ENCODE data around the gene SOCS1. TPM values are rescaled to one million over a fixed set of nuclear protein-coding genes. Genes with fewer than 3 reads are reported as not detected.
A peak's percentile ranks its signal among the peaks of the same experiment; 100 is the strongest.

Gene SOCS1
- total and polyA plus RNA-seq, 8 donors: 11.8 to 27.4 (median 21.1) TPM

DNA sequence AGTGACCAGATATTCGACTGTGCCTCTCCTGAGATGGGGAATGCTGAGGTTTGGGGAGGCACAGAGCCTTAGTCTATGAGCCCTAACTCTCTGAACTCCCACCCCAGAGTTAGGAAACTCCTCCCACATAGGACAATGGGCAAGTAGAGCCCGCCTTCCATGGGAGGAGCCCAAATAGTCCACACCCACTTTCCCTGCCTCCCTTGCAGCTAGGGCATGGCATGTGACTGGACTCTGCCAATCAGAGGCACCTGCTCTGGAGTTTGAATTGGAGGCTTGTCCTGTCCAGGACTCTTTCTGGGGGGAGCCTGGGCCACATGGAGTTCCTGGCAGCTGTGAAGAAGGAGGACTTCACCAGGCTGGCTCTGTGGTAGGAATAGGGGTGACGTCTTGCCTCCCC, 48.4 kb downstream of the SOCS1 start:
- DNase-seq (no peak), ATAC-seq (no peak)
- peaks cover 0 to 6% of the 10 kb centered on the region in 2 donors for H3K9me3 ChIP-seq
- H3K36me3 ChIP-seq: no peaks in the 10 kb centered on the region
- peaks cover 0 to 69% of the 10 kb centered on the region in 2 donors for H3K4me1 ChIP-seq
- H3K4me3 ChIP-seq: no peak overlapping the region
- intact Hi-C loops (cut with DNase I): no loop called here
- no peak overlapping the region for H3K27ac ChIP-seq
- TF ChIP-seq CTCF (IDR thresholded peaks at IDR 0.05): no peak
- peaks cover 0 to 21% of the 10 kb centered on the region in 2 donors for H3K27me3 ChIP-seq

GRCh38 chr16:11205754-11206581, 50.0 kb downstream of the SOCS1 start:
- intact Hi-C loops (cut with DNase I): no loop called here
- no peak overlapping the region for H3K4me3 ChIP-seq
- TF ChIP-seq CTCF (IDR thresholded peaks at IDR 0.05): no peak
- no peaks in the 10 kb centered on the region for H3K36me3 ChIP-seq
- peaks cover 0 to 4% of the 10 kb centered on the region in 2 donors for H3K27me3 ChIP-seq
- H3K9me3 ChIP-seq: peaks cover 0 to 6% of the 10 kb centered on the region in 2 donors
- H3K4me1 ChIP-seq: peaks cover 0 to 76% of the 10 kb centered on the region in 2 donors
- ATAC-seq: peak; percentile 54
- H3K27ac ChIP-seq: peak overlapping the region in 1 of 2 donors; percentile 67
- DNase-seq: peak in 1 of 4 donors; percentile 87

GRCh38 chr16:11205065-11205699, 50.8 kb downstream of the SOCS1 start:
- Histone ChIP-seq H3K9me3 (peaks cover 0 to 6% of the 10 kb centered on the region in 2 donors), H3K27me3 (no peaks in the 10 kb centered on the region), H3K4me1 (peaks cover 0 to 75% of the 10 kb centered on the region in 2 donors), H3K36me3 (no peaks in the 10 kb centered on the region), H3K27ac (peak overlapping the region in 1 of 2 donors; percentile 67), H3K4me3 (no peak overlapping the region)
- TF ChIP-seq CTCF (IDR thresholded peaks at IDR 0.05): no peak
- DNase-seq: no peak
- no peak for ATAC-seq
- intact Hi-C loops (cut with DNase I): no loop called here

GRCh38 chr16:11204513-11205047, 51.4 kb downstream of the SOCS1 start:
- intact Hi-C loops (cut with DNase I): no loop called here
- no peak for DNase-seq
- Histone ChIP-seq H3K27me3 (no peaks in the 10 kb centered on the region), H3K9me3 (peaks cover 0 to 6% of the 10 kb centered on the region in 2 donors), H3K4me3 (no peak overlapping the region), H3K27ac (no peak overlapping the region), H3K4me1 (peaks cover 0 to 69% of the 10 kb centered on the region in 2 donors), H3K36me3 (no peaks in the 10 kb centered on the region)
- no peak for TF ChIP-seq CTCF (IDR thresholded peaks at IDR 0.05)
- ATAC-seq: no peak

Other genes with a start within 250 kb of the SOCS1 start
- gene TNP2, start 13.1 kb upstream of the SOCS1 start, total RNA-seq: not detected
- not detected for gene TNP2, start 13.1 kb upstream of the SOCS1 start, polyA plus RNA-seq (ENCODE audit: insufficient read length in 6 of 6)
- not detected for gene PRM3, start 17.4 kb upstream of the SOCS1 start, total RNA-seq
- gene PRM3, start 17.4 kb upstream of the SOCS1 start, polyA plus RNA-seq (ENCODE audit: insufficient read length in 6 of 6): not detected
- not detected for gene PRM2, start 20.3 kb upstream of the SOCS1 start, total RNA-seq
- not detected for gene PRM2, start 20.3 kb upstream of the SOCS1 start, polyA plus RNA-seq (ENCODE audit: insufficient read length in 6 of 6)
- not detected for gene PRM1, start 25.1 kb upstream of the SOCS1 start, total RNA-seq
- gene PRM1, start 25.1 kb upstream of the SOCS1 start, polyA plus RNA-seq (ENCODE audit: insufficient read length in 6 of 6): under 1 TPM in 1 of 6 donors, not detected in 5; 0.44 TPM
- gene RMI2, start 89.3 kb upstream of the SOCS1 start, total RNA-seq: 10 to 100 TPM in 1 of 2 donors, 1 to 10 TPM in 1; 9.6 to 14.1 TPM
- gene RMI2, start 89.3 kb upstream of the SOCS1 start, polyA plus RNA-seq (ENCODE audit: insufficient read length in 6 of 6): 10 to 100 TPM; 20.8 to 34.5 (median 29.9) TPM

All from left lung (tissue), 10 donors.